Lower leg skin (tissue), 3 donors: Measurements from ENCODE around the gene CDNF.

Experiments used
- CTCF ChIP-seq, 3 donors: fragments of 450-650 bp; IDR thresholded peaks; one replicate each; pipeline ENCODE4 v1.5.1; 2016; ENCODE audit warnings: antibody characterized with exemption in 3 of 3, mild to moderate bottlenecking in 3 of 3, moderate library complexity in 2 of 3
- POLR2A ChIP-seq, 2 donors: fragments of 450-650 bp; IDR thresholded peaks; one replicate each; pipeline ENCODE4 v1.6.1; 2016 to 2017; ENCODE audit warnings: antibody characterized with exemption in 2 of 2, mild to moderate bottlenecking in 1 of 2, moderate library complexity in 1 of 2

- TF ChIP-seq CTCF (IDR thresholded peaks at IDR 0.05) = no peak
- no peak for TF ChIP-seq POLR2A (IDR thresholded peaks at IDR 0.05)
These were observed 39.2 kb downstream of the CDNF start for GRCh38 chr10:14798636-14799035.
